GM19023 (cell line): ENCODE measurements around the gene DBI.
A peak's percentile ranks its signal among the peaks of the same experiment; 100 is the strongest.
"Not testable (repeated sequence)": the region's sequence is repeated elsewhere in the genome, so short reads cannot be mapped to it uniquely, and the experiment has no call there.

Experiments
- ATAC-seq: cut with Tn5 transposase; IDR thresholded peaks from one replicate; pipeline ENCODE4 v1.9.1; 2021; ENCODE audit warnings: mild to moderate bottlenecking, moderate library complexity; ENCODE audit not compliant: unreplicated experiment

The DBI gene

GRCh38 chr2:119364798-119365197 is 2.0 kb upstream of the DBI start:
- no peak for ATAC-seq

- no peak for ATAC-seq
These were observed 1.3 kb upstream of the DBI start for GRCh38 chr2:119365436-119365835.

GRCh38 chr2:119366161-119366648 is 572 bp upstream of the DBI start:
- ATAC-seq: peak; percentile 5

GRCh38 chr2:119367472-119368099 is 809 bp downstream of the DBI start:
- peak; percentile 34 for ATAC-seq

GRCh38 chr2:119369845-119370244 is 3.1 kb downstream of the DBI start:
- no peak for ATAC-seq

- ATAC-seq: no peak
These were observed 4.3 kb downstream of the DBI start for GRCh38 chr2:119371111-119371510.

DNA sequence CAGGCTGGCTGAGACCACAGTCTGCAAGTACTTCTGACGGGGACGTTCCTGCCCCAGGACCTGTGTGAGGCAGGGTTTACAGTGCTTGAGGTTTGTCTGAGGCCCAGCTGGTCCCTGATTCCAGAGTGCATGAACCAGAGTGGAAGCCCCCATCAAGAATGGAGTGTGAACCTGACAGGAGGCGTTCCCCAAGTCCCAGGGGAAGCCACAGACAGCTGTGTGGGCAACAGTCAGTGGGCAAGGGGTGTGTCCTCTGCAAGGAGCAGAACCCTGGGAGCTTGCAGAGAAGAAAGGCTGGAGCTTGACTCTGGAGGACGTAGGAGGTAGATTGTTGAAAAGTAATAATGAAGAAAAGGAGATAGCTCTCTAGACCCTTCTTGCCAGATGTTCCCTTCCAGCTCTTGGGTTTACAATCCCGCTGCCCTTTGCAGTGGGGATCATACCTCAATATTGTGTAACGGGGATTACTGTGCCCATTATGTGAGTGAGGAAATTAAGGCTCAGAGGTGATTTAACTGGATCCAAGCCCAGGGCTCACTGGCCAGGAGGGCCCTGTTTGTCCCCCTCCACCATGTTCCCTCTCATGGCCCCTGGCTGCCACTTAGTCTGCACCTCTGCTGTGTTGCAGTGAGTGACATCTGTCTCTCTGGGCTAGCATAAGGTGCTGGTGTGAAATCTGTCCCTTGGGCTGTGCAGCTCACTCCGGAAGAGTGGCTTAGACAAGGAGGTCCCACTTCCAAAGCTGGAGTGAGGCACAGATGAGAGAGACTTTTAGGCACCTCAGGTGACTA is 6.2 kb downstream of the DBI start:
- no peak for ATAC-seq

- ATAC-seq: not testable (repeated sequence)
These were observed 7.3 kb downstream of the DBI start for GRCh38 chr2:119373907-119374745.

- not testable (repeated sequence) for ATAC-seq
These were observed 9.6 kb downstream of the DBI start for GRCh38 chr2:119376406-119376805.

DNA sequence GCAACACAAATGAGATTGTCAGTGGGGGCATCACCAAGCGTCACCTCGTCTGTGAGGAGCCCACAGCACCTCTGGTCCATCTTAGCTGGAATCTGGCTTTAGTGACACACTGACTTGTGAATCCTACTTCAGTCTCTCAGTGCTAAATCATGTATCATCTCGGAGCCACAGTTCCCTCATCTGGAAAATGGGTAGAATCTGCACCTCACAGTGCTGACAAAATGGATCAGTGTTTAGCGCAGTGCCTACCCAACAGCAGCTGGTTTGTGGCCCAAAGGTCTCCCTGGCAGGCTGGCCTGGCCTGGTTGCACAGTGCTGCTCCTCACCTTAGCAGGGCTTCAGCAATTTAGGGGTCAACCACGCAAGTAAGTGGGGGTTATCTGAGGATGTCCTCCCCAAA is 10.0 kb downstream of the DBI start:
- ATAC-seq: no peak

DNA sequence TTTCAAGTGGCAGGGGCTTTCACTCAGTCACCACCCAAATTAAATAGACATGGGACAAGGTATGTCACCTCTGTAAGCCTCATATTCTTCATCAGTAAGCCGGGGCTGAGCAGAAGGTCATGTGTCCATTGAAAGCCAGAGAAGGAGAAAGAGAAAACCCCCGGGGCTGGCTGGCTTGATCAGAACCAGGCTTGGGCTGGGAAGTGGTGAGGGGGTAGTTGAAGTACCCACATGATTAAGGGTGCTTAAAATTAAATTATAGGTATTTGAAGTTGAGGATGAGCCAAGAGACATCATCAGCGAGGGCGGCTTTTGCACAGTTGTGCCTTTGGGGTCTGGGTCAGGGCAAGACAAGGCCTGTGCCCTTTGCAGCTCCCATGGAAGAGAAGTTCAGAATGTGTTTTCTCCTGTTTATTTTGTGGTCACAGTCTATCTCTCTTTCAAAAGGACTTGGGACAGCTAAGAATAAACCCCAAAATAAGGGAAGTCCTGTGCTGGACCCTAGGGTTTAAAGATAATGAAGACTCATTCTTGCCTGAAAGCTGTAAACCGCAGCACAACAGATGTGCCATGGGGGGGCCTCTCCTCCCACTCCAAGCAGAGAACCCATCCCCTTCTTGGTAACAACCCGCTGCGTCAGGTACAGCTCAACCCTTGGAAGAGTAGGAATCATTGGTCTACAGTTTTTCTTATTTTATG is 10.7 kb downstream of the DBI start:
- no peak for ATAC-seq

DNA sequence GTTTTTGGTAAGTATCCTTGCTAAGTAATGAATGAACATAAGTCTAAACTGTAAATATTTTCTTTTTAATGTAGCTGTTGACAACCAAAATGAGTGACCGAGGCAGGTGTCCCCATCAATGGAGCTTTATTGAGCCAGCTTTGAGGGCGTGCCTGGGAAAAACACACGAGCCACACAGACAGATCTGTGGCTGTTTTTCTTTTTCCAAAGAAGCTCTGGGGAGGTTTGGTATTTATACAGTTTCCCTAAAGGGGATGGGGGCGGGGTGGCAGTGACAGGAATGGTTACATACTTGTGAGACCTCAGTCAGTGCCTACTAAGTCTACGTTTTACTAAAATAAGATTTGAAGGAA is 11.2 kb downstream of the DBI start:
- ATAC-seq: no peak

DNA sequence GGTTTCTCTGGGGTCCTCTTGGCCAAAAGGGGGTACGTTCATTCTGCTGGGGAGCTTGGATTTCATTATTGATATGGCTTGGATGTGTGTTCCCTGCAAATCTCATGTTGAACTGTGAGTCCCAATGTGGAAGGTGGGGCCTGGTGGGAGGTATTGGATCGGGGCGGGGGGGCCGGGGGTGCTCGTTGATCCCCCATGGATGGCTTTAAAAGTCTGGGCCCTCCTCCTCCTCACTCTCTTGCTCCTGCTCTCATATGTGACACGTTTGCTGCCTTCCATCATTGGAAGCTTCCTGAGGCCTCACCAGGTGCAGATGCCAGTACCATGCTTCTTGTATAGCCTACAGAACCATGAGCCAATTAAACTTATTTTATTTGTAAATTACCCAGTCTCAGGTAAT is 11.8 kb downstream of the DBI start:
- ATAC-seq: no peak

DNA sequence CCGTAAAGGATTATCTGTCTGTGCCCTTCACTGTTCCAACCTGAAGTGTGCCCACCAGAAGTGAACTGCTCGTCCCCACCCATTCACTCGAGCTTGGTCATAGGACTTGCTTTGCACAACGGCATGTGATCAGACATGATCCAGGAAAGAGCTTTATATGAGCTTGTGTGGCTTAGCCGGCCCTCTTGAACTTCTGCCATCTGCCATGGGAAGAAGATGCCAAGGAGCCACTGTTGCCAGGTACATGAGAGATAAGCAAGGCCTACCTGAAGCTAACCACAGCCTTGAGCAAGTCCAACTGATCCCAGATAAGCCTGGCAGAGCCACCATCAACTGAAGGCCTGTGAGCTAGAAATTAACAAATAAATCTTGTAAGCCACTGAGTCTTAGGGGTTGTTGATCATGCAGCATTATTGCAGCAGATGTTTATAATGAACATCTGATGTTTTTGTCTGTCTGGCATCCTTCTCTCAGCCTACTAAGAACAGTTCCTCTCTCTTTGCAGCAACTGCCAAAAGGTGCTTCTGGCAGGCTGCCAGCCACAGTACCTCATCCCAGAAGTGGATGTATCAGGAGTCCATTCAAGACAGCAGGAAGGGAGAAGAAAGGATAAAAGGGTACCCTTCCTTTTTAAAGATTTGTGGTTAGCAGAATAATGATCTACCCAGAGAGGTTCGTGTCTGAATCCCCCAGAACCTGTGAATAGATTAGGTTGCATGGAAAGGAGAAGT is 16.8 kb downstream of the DBI start:
- ATAC-seq: no peak

DNA sequence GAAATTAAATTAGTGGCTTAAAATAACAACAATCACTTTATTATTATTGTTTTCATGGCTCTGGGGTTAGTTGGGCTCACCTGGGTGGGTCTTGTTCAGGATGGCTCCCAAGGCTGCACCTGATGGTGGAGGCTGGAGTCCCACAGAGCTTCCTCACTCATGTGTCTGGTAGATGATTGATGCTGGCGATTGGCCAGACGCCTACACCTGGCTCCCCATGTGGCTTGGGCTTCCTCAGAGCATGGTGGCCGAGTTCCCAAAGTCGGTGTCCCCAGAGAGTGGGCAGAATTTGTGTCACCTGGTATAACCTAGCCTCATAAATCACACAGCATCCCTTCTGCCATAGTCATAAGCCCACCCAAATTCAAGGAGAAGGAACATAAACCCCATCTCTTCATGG is 18.2 kb downstream of the DBI start:
- ATAC-seq: no peak

DNA sequence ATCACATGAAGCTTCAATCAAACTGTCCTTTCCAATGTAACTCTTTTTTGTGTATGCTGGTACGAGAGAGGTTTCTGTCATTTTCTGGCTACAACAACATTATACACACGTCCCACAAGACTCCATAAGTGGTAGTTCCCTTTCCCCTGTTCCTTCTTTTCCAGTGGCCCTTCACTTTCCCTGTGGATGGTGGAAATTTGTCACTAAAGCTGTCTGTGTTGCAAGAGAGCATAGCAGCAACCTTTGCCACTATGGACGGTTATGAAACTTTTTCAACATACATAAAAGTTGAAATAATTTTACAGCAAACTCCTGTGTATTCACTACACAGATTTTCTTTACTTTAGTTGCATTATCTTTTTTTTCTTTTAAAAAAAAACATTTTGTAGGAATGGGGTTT is 18.7 kb downstream of the DBI start:
- ATAC-seq: no peak

DNA sequence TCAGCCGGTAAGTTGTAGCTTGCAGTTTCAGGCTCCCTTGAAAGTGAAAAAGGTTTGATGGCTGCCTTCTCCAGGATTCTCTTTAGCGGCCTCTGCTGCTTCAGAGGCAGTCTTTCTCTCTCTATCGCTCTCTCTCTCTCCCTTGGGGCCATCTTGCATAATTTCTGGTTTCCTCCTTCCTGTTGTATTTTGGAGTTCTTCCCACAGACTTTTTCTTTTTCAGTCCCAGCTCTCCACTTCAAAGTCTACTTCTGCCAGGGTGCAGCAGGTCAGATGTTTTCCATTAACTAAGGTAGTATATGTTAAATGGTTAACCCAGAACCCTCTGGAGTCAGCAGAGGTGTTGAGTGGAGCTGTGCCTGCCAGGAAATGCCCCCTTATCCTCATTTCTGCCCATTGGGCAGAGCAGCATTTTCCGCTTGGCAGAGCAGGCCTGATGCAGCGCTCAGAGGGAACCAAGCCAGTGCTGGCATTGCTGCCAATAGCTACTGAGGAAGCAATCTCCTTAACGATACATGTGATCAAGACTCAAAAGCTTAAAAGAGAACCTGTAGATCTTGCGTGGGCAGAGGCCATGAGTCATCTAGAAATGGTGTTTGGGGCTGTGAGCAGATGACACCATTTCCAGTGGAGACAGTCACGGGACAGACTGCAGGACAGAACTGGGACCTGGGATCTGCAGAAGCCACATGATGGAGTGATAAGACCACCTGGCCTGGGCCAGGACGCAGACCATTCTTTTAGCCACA is 20.8 kb downstream of the DBI start:
- peak; percentile 78 for ATAC-seq

DNA sequence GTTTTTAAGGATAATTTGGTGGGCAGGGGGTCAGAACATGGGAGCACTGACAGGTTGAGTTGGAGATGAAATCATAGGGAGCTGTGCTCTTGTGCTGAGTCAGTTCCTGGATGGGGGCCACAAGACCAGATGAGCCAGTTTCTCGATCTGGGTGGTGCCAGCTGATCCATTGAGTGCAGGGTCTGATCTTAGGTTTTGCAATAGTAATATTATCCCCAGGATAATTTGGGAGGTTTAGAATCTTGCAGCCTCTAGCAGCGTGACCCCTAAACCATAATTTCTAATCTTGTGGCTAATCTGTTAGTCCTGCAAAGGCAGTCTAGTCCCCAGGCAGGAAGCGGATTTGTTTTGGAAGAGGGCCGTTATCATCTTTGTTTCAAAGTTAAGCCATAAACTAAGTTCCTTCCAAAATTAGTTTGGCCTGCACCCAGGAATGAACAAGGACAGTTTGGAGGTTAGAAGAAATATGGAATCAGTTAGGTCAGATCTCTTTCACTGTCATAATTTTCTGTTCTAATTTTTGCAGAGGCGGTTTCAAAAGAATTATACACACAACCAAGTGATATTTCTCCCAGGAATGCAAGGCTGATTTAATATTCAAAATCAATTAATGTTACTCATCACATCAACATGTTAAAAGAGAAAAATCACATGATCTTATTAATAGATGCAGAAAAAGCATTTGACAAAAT is 23.0 kb downstream of the DBI start:
- ATAC-seq: no peak
